ENCODE results near the gene SAP25. TPM values are rescaled to one million over a fixed set of nuclear protein-coding genes. Genes with fewer than 3 reads are reported as not detected.

The SAP25 gene
- total RNA-seq, 1 donor from 2014 or later = 2.9 TPM

- H3K9me3 ChIP-seq = no peaks in the 10 kb centered on the region
- H3K27ac ChIP-seq = no peak overlapping the region
- no peak overlapping the region for H3K4me3 ChIP-seq
- TF ChIP-seq, protein P1, sequence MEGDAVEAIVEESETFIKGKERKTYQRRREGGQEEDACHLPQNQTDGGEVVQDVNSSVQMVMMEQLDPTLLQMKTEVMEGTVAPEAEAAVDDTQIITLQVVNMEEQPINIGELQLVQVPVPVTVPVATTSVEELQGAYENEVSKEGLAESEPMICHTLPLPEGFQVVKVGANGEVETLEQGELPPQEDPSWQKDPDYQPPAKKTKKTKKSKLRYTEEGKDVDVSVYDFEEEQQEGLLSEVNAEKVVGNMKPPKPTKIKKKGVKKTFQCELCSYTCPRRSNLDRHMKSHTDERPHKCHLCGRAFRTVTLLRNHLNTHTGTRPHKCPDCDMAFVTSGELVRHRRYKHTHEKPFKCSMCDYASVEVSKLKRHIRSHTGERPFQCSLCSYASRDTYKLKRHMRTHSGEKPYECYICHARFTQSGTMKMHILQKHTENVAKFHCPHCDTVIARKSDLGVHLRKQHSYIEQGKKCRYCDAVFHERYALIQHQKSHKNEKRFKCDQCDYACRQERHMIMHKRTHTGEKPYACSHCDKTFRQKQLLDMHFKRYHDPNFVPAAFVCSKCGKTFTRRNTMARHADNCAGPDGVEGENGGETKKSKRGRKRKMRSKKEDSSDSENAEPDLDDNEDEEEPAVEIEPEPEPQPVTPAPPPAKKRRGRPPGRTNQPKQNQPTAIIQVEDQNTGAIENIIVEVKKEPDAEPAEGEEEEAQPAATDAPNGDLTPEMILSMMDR (IDR thresholded peaks at IDR 0.05) = no peak
- TF ChIP-seq POLR2A (IDR thresholded peaks at IDR 0.05) (no peak), POLR2AphosphoS5 (IDR thresholded peaks at IDR 0.05; ENCODE audit: insufficient read depth in 1 of 2, low read depth in 1 of 2) (no peak)
- peaks cover 26% of the 10 kb centered on the region for H3K4me1 ChIP-seq
- no peaks in the 10 kb centered on the region for H3K36me3 ChIP-seq
- DNase-seq (ENCODE audit: extremely low spot score in 2 of 2) = no peak
- no peaks in the 10 kb centered on the region for H3K27me3 ChIP-seq
- intact Hi-C loops (cut with DNase I) = no loop called here
Observed at GRCh38 chr7:100607111-100607510, 33.4 kb upstream of the SAP25 start.

GRCh38 chr7:100606313-100606712 lies 32.6 kb upstream of the SAP25 start:
- Histone ChIP-seq H3K4me1 (peaks cover 26% of the 10 kb centered on the region), H3K27me3 (no peaks in the 10 kb centered on the region), H3K9me3 (no peaks in the 10 kb centered on the region), H3K27ac (no peak overlapping the region), H3K36me3 (no peaks in the 10 kb centered on the region), H3K4me3 (no peak overlapping the region)
- no peak for DNase-seq (ENCODE audit: extremely low spot score in 2 of 2)
- TF ChIP-seq, protein P1 (IDR thresholded peaks at IDR 0.05) = no peak
- no peak for TF ChIP-seq POLR2AphosphoS5 (IDR thresholded peaks at IDR 0.05; ENCODE audit: insufficient read depth in 1 of 2, low read depth in 1 of 2)
- TF ChIP-seq POLR2A (IDR thresholded peaks at IDR 0.05) = no peak
- intact Hi-C loops (cut with DNase I) = no loop called here

GRCh38 chr7:100604976-100605911 lies 31.5 kb upstream of the SAP25 start:
- Histone ChIP-seq H3K36me3 (no peaks in the 10 kb centered on the region), H3K4me3 (peak overlapping the region; percentile 74 to 86), H3K27ac (peak overlapping the region; percentile 93), H3K9me3 (no peaks in the 10 kb centered on the region), H3K4me1 (peaks cover 26% of the 10 kb centered on the region), H3K27me3 (no peaks in the 10 kb centered on the region)
- intact Hi-C loops (cut with DNase I) = loop anchor here (5.0 kb wide), 2 partner anchors 72 to 87 kb away; partner anchors contain the start of gene GIGYF1
- TF ChIP-seq POLR2AphosphoS5 (IDR thresholded peaks at IDR 0.05; ENCODE audit: insufficient read depth in 1 of 2, low read depth in 1 of 2) (no peak), POLR2A (IDR thresholded peaks at IDR 0.05) (no peak)
- TF ChIP-seq, protein P1 (IDR thresholded peaks at IDR 0.05) = no peak
- DNase-seq (ENCODE audit: extremely low spot score in 2 of 2) = no peak

GRCh38 chr7:100604028-100604975 lies 30.6 kb upstream of the SAP25 start:
- no peaks in the 10 kb centered on the region for H3K36me3 ChIP-seq
- no peak for DNase-seq (ENCODE audit: extremely low spot score in 2 of 2)
- no peaks in the 10 kb centered on the region for H3K27me3 ChIP-seq
- H3K9me3 ChIP-seq = no peaks in the 10 kb centered on the region
- intact Hi-C loops (cut with DNase I) = loop anchor here (5.0 kb wide), 2 partner anchors 73 to 88 kb away; partner anchors contain the start of gene GIGYF1
- H3K27ac ChIP-seq = peak overlapping the region; percentile 93
- peaks cover 26% of the 10 kb centered on the region for H3K4me1 ChIP-seq
- TF ChIP-seq, protein P1 (IDR thresholded peaks at IDR 0.05) = no peak
- TF ChIP-seq POLR2A (IDR thresholded peaks at IDR 0.05) (peak in 1 of 2 donors; percentile 83), POLR2AphosphoS5 (IDR thresholded peaks at IDR 0.05; ENCODE audit: insufficient read depth in 1 of 2, low read depth in 1 of 2) (peak in 1 of 2 donors; percentile 97)
- H3K4me3 ChIP-seq = peak overlapping the region; percentile 74 to 86
